OCI-LY7 (cell line): ENCODE data around the gene BTN1A1. TPM values are rescaled to one million over a fixed set of nuclear protein-coding genes. Genes with fewer than 3 reads are reported as not detected.

ENCODE experiments used
- BruUV-seq: library from RNA; stranded (reverse); fragments of 400-500 nt; replicated peaks from 2 replicates; lab custom pipeline; 2021; lab: Mats Ljungman, UMichigan
- CTCF ChIA-PET: fragments of 300-600 bp; sonication (Branson Sonifier 250); formaldehyde crosslinking; loops from one replicate; lab custom pipeline; 2022; ENCODE audit warnings: antibody characterized with exemption; ENCODE audit not compliant: unreplicated experiment; lab: Charles Lee
- POLR2A ChIA-PET: fragments of 300-600 bp; sonication (Branson Sonifier 250); formaldehyde crosslinking; loops from one replicate; lab custom pipeline; 2022; ENCODE audit warnings: antibody characterized with exemption; lab: Charles Lee
- DNase-seq: peaks from one replicate; pipeline ENCODE4 v3.0.0-alpha.2; 2015; ENCODE audit warnings: low spot score
- H2AFZ ChIP-seq: fragments of 200-600 bp; sonication (generic), shearing (Covaris generic); 2 replicates; pipeline ENCODE4 v1.6.1; 2014; ENCODE audit warnings: mild to moderate bottlenecking, antibody characterized with exemption, low read length, moderate library complexity
- H3K27ac ChIP-seq: fragments of 200-600 bp; sonication (generic); 2 replicates; pipeline ENCODE4 v1.5.1; 2014; ENCODE audit warnings: mixed run types, low read depth, mild to moderate bottlenecking, moderate library complexity, low read length, inconsistent platforms; ENCODE audit not compliant: poor library complexity, severe bottlenecking
- H3K36me3 ChIP-seq: fragments of 200-600 bp; sonication (generic); 2 replicates; pipeline ENCODE4 v1.6.1; 2014; ENCODE audit warnings: mild to moderate bottlenecking, antibody characterized with exemption, low read length, moderate library complexity, mixed read lengths; ENCODE audit not compliant: insufficient read depth
- H3K4me1 ChIP-seq: fragments of 200-600 bp; sonication (generic); 2 replicates; pipeline ENCODE4 v1.5.1; 2014; ENCODE audit warnings: mild to moderate bottlenecking, low read length; ENCODE audit not compliant: insufficient read depth, poor library complexity, severe bottlenecking
- H3K4me2 ChIP-seq: fragments of 200-600 bp; sonication (generic); 2 replicates; pipeline ENCODE4 v1.6.1; 2014; ENCODE audit warnings: mild to moderate bottlenecking, low read length
- H3K4me3 ChIP-seq: fragments of 200-600 bp; sonication (generic); 2 replicates; pipeline ENCODE4 v1.5.1; 2014; ENCODE audit warnings: mild to moderate bottlenecking, low read depth, low read length; ENCODE audit not compliant: poor library complexity, severe bottlenecking
- H3K79me2 ChIP-seq: fragments of 200-600 bp; sonication (generic); 2 replicates; pipeline ENCODE4 v1.6.1; 2016; ENCODE audit warnings: low read depth, mild to moderate bottlenecking, low read length, moderate library complexity, mixed read lengths; ENCODE audit not compliant: insufficient read depth
- H3K9me2 ChIP-seq: fragments of 200-600 bp; sonication (generic); 2 replicates; pipeline ENCODE4 v1.6.1; 2016; ENCODE audit warnings: mild to moderate bottlenecking, low read length, mixed read lengths; ENCODE audit not compliant: insufficient read depth
- H3K9me3 ChIP-seq: fragments of 200-600 bp; sonication (generic); 2 replicates; pipeline ENCODE4 v1.6.1; 2014; ENCODE audit warnings: mild to moderate bottlenecking, mixed run types, low read length, mixed read lengths
- H4K20me1 ChIP-seq: fragments of 200-600 bp; sonication (generic); 2 replicates; pipeline ENCODE4 v1.6.1; 2014; ENCODE audit warnings: mild to moderate bottlenecking, antibody characterized with exemption, low read length, moderate library complexity, mixed read lengths; ENCODE audit not compliant: insufficient read depth
- CTCF ChIP-seq: fragments of 200-600 bp; sonication (generic); conservative IDR thresholded peaks from 2 replicates; pipeline ENCODE4 v1.5.1; 2014; ENCODE audit warnings: mild to moderate bottlenecking, antibody characterized with exemption, low read length, moderate library complexity, mixed read lengths
- EZH2phosphoT487 ChIP-seq: fragments of 200-600 bp; sonication (generic); IDR thresholded peaks from 2 replicates; pipeline ENCODE4 v1.6.1; 2018; ENCODE audit warnings: low read depth, borderline replicate concordance, mild to moderate bottlenecking, mixed run types, antibody characterized with exemption, low read length, moderate library complexity, mixed read lengths
- intact Hi-C: fragments of 100-400 bp; cut with micrococcal nuclease; formaldehyde crosslinking; loops from one replicate; pipeline ENCODE4 v1.10.0; 2022; ENCODE audit not compliant: unreplicated experiment
- total RNA-seq, 2 experiments: library from RNA; depleted of rRNA in 1 of 2; stranded (reverse); fragments of >200 nt in 1 of 2; shearing (Covaris generic) in 1 of 2; gene quantifications; 2 replicates each; pipeline ENCODE4 v1.2.3, GENCODE V29; 2014 to 2022

Gene BTN1A1
- total RNA-seq, 2 experiments from 2014 or later: 0.25 to 1.0 TPM

GRCh38 chr6:26473429-26473757 lies 26.7 kb upstream of the BTN1A1 start:
- POLR2A ChIA-PET: interaction anchor here (1.0 to 2.8 kb wide), 19 partner anchors 9 to 143 kb away, joined by 3 to 27 read pairs (median 6); partner anchors contain the start of genes BTN1A1 and HMGN4

GRCh38 chr6:26473758-26474438 lies 26.2 kb upstream of the BTN1A1 start:
- ChIA-PET CTCF (interaction anchor here (0.5 to 1.4 kb wide), 4 partner anchors 22 to 645 kb away, joined by 3 to 5 read pairs (median 3); no protein-coding TSS in a partner anchor), POLR2A (interaction anchor here (0.7 to 2.8 kb wide), 27 partner anchors 9 to 1391 kb away, joined by 3 to 27 read pairs (median 5); partner anchors contain the start of genes BTN1A1 and HMGN4)
- peaks cover 28% of the 10 kb centered on the region for H3K9me3 ChIP-seq
- H3K4me1 ChIP-seq: peaks cover 55% of the 10 kb centered on the region
- H3K4me3 ChIP-seq: peak overlapping the region; percentile 73
- DNase-seq: peak; percentile 95
- no TSS peak for BruUV-seq
- no peaks in the 10 kb centered on the region for H3K9me2 ChIP-seq
- TF ChIP-seq EZH2phosphoT487: no peak
- TF ChIP-seq CTCF: no peak
- H3K79me2 ChIP-seq: no peaks in the 10 kb centered on the region; the same call in 1 of the 2 replicates
- H3K27ac ChIP-seq: peak overlapping the region; percentile 96
- H3K36me3 ChIP-seq: peaks cover 41% of the 10 kb centered on the region
- peak overlapping the region; percentile 88 for H3K4me2 ChIP-seq
- intact Hi-C loops: loop anchor here (1.0 to 5.0 kb wide), 4 partner anchors 47 to 133 kb away; no protein-coding TSS in a partner anchor
- no peaks in the 10 kb centered on the region for H4K20me1 ChIP-seq
- H2AFZ ChIP-seq: peak overlapping the region; percentile 77

More at GRCh38 chr6:26473429-26473757, 26.7 kb upstream of the BTN1A1 start:
- Histone ChIP-seq H3K4me1 (peaks cover 55% of the 10 kb centered on the region), H3K4me3 (peak overlapping the region; percentile 73), H3K79me2 (no peaks in the 10 kb centered on the region; the same call in 1 of the 2 replicates), H3K36me3 (peaks cover 47% of the 10 kb centered on the region), H3K4me2 (peak overlapping the region; percentile 88), H4K20me1 (no peaks in the 10 kb centered on the region), H3K27ac (peak overlapping the region; percentile 96), H3K9me3 (peaks cover 28% of the 10 kb centered on the region), H2AFZ (peak overlapping the region; percentile 77), H3K9me2 (no peaks in the 10 kb centered on the region)
- CTCF ChIA-PET: interaction anchor here (0.5 to 1.4 kb wide), 2 partner anchors 47 to 132 kb away, joined by 3 to 5 read pairs; no protein-coding TSS in a partner anchor
- no peak for TF ChIP-seq CTCF
- no peak for TF ChIP-seq EZH2phosphoT487
- intact Hi-C loops: loop anchor here (5.0 kb wide), 1 partner anchor 111 kb away; no protein-coding TSS in a partner anchor
- no TSS peak for BruUV-seq
- no peak for DNase-seq
